HEK293T (cell line): ENCODE data around the gene WWC2.

Experiments used
- CTCF ChIA-PET: fragments of 350-600 bp; formaldehyde crosslinking; extraction: SDS; loops from one replicate; lab custom pipeline; 2021; ENCODE audit warnings: antibody characterized with exemption, inconsistent platforms; lab: Yijun Ruan, JAX
- POLR2A ChIA-PET: fragments of 350-600 bp; formaldehyde crosslinking; extraction: SDS; loops from one replicate; lab custom pipeline; 2020; ENCODE audit warnings: antibody characterized with exemption, inconsistent platforms; lab: Yijun Ruan, JAX
- DNase-seq: peaks from one replicate; pipeline ENCODE4 v3.0.0; 2012; ENCODE audit warnings: mixed read lengths; ENCODE audit errors: extremely low spot score
- ARNT ChIP-seq: fragments of 450-650 bp; IDR thresholded peaks from 2 replicates; pipeline ENCODE4 v1.6.1; 2017; ENCODE audit warnings: mild to moderate bottlenecking
- BHLHE40 ChIP-seq: fragments of 450-650 bp; IDR thresholded peaks from 2 replicates; pipeline ENCODE4 v1.6.1; 2016; ENCODE audit warnings: mild to moderate bottlenecking, moderate library complexity, borderline replicate concordance
- CTBP1 ChIP-seq: fragments of 450-650 bp; IDR thresholded peaks from 2 replicates; pipeline ENCODE4 v1.6.1; 2016; ENCODE audit warnings: borderline replicate concordance
- ELF4 ChIP-seq: fragments of 450-650 bp; IDR thresholded peaks from 2 replicates; pipeline ENCODE4 v1.6.1; 2017; ENCODE audit warnings: antibody characterized with exemption
- FOXA1 ChIP-seq: fragments of 450-650 bp; IDR thresholded peaks from 2 replicates; pipeline ENCODE4 v1.6.1; 2016; ENCODE audit warnings: mild to moderate bottlenecking
- FOXK2 ChIP-seq: fragments of 450-650 bp; IDR thresholded peaks from 2 replicates; pipeline ENCODE4 v1.6.1; 2016; ENCODE audit warnings: mild to moderate bottlenecking
- FOXM1 ChIP-seq: fragments of 450-650 bp; IDR thresholded peaks from 2 replicates; pipeline ENCODE4 v1.6.1; 2017; ENCODE audit warnings: mild to moderate bottlenecking, borderline replicate concordance
- HDGF ChIP-seq: fragments of 450-650 bp; IDR thresholded peaks from 2 replicates; pipeline ENCODE4 v1.6.1; 2017; ENCODE audit warnings: antibody characterized with exemption, borderline replicate concordance
- L3MBTL2 ChIP-seq: fragments of 450-650 bp; conservative IDR thresholded peaks from 2 replicates; pipeline ENCODE4 v1.6.1; 2016; ENCODE audit warnings: mild to moderate bottlenecking
- LEF1 ChIP-seq: fragments of 450-650 bp; IDR thresholded peaks from 2 replicates; pipeline ENCODE4 v1.6.1; 2017; ENCODE audit warnings: mild to moderate bottlenecking, borderline replicate concordance
- NFRKB ChIP-seq: fragments of 450-650 bp; IDR thresholded peaks from 2 replicates; pipeline ENCODE4 v1.6.1; 2016; ENCODE audit warnings: mild to moderate bottlenecking, moderate library complexity
- SP1 ChIP-seq: fragments of 450-650 bp; IDR thresholded peaks from 2 replicates; pipeline ENCODE4 v1.6.1; 2017
- SUZ12 ChIP-seq: fragments of 450-650 bp; IDR thresholded peaks from 2 replicates; pipeline ENCODE4 v1.6.1; 2016; ENCODE audit warnings: mild to moderate bottlenecking
- TARDBP ChIP-seq: fragments of 450-650 bp; IDR thresholded peaks from 2 replicates; pipeline ENCODE4 v1.6.1; 2016
- ZNF384 ChIP-seq: fragments of 450-650 bp; IDR thresholded peaks from 2 replicates; pipeline ENCODE4 v1.6.1; 2016
- TF ChIP-seq, protein P1 (sequence below): fragments of 450-650 bp; IDR thresholded peaks from 2 replicates; pipeline ENCODE4 v1.6.1; 2016

WWC2 gene

GRCh38 chr4:183303301-183303700 lies 204.2 kb downstream of the WWC2 start:
- ChIA-PET CTCF (no interaction called here), POLR2A (no interaction called here)
- TF ChIP-seq TARDBP (no peak), FOXK2 (no peak), ELF4 (no peak), SP1 (no peak), L3MBTL2 (no peak), LEF1 (no peak), CTBP1 (no peak), ARNT (no peak), SUZ12 (no peak), ZNF384 (no peak), FOXM1 (no peak), BHLHE40 (no peak), FOXA1 (no peak)
- DNase-seq: no peak

DNA sequence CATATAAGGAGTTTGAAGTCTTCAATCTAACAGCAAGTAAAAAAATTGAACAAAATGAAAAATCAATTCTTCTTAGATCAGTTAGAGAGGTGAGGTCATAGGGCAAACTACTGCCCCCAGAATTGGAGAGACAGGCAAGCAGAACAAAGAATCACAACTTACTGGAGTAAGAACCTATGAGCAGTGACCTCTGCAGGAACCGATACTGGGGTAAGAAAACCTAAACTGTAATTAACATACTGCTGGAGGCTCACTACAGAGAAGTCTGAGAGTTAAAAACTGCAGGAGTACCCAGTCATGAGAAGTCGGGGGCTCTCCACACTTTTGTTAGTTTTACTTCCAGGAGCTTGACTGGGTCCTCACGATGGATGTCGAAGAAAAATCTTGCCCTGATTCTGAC lies 205.0 kb downstream of the WWC2 start:
- CTCF ChIA-PET: no interaction called here
- DNase-seq: no peak
- POLR2A ChIA-PET: no interaction called here
- no peak for TF ChIP-seq LEF1
- no peak for TF ChIP-seq SUZ12
- TF ChIP-seq ELF4: no peak
- no peak for TF ChIP-seq FOXA1
- no peak for TF ChIP-seq FOXM1
- TF ChIP-seq NFRKB: no peak
- TF ChIP-seq TARDBP: no peak
- no peak for TF ChIP-seq HDGF

- ChIA-PET POLR2A (no interaction called here), CTCF (no interaction called here)
- no peak for DNase-seq
- TF ChIP-seq SP1 (no peak), L3MBTL2 (no peak), BHLHE40 (no peak), NFRKB (no peak), FOXM1 (no peak), ELF4 (no peak), LEF1 (no peak), TARDBP (no peak), CTBP1 (no peak), FOXK2 (no peak)
- TF ChIP-seq, protein P1, sequence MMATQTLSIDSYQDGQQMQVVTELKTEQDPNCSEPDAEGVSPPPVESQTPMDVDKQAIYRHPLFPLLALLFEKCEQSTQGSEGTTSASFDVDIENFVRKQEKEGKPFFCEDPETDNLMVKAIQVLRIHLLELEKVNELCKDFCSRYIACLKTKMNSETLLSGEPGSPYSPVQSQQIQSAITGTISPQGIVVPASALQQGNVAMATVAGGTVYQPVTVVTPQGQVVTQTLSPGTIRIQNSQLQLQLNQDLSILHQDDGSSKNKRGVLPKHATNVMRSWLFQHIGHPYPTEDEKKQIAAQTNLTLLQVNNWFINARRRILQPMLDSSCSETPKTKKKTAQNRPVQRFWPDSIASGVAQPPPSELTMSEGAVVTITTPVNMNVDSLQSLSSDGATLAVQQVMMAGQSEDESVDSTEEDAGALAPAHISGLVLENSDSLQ: no peak
Observed at GRCh38 chr4:183304538-183304937, 205.5 kb downstream of the WWC2 start.

DNA sequence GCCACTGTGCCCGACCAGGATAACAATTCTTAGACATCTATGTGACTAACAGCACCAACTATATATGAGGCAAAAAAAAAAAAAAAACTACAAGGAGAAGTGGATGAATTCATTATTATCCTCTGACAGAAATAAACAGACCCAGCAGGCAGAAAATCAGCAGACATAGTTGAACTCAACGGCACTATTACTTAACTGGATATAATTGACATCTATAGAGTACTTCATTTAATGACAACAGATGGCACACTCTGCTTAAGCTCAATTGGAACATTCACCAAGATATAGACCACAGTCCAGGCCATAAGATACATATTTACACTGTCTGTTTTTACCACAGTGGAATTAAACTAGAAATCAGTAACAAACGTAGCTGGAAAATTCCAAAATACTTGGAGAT lies 207.8 kb downstream of the WWC2 start:
- TF ChIP-seq TARDBP (no peak), HDGF (no peak), L3MBTL2 (no peak), FOXA1 (no peak), LEF1 (no peak), BHLHE40 (no peak), SUZ12 (no peak), CTBP1 (no peak), ELF4 (no peak), ARNT (no peak), NFRKB (no peak), FOXK2 (no peak), SP1 (no peak), ZNF384 (no peak), FOXM1 (no peak)
- TF ChIP-seq, protein P1: no peak
- ChIA-PET CTCF (no interaction called here), POLR2A (no interaction called here)
- DNase-seq: no peak

DNA sequence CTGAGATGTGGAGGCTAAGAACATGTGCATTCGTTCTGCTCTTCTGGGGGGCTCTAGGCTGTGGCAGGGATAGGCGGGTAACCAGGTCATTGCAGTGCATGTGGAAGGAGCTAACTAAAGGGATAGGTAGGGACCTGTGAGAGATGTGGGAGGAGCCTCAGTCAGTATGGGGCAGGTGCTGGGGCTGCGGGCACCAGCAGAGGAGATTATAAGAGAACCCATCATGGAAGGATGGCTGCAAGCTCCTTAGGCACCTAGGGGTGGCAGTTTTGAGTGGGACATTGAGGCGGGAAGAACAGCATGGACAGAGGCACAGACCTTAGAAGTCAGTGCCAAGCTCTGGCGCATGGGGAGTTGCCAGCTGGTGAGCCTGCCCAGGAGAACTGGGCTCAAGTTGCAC lies 213.8 kb downstream of the WWC2 start:
- no peak for DNase-seq
- ChIA-PET POLR2A (no interaction called here), CTCF (no interaction called here)
- no peak for TF ChIP-seq ZNF384
- TF ChIP-seq FOXM1: no peak
- no peak for TF ChIP-seq SP1
- TF ChIP-seq CTBP1: no peak
- no peak for TF ChIP-seq ARNT
- TF ChIP-seq SUZ12: no peak
- TF ChIP-seq L3MBTL2: no peak
- TF ChIP-seq ELF4: no peak
- TF ChIP-seq LEF1: no peak
- no peak for TF ChIP-seq BHLHE40
- TF ChIP-seq FOXK2: no peak
- TF ChIP-seq TARDBP: no peak
- TF ChIP-seq, protein P1: no peak
- TF ChIP-seq HDGF: no peak

GRCh38 chr4:183314336-183314735 lies 215.3 kb downstream of the WWC2 start:
- no peak for DNase-seq
- ChIA-PET POLR2A (no interaction called here), CTCF (interaction anchor here (0.6 kb wide), 1 partner anchor 344 kb away, joined by 3 read pairs; no protein-coding TSS in a partner anchor)
- TF ChIP-seq SUZ12 (no peak), BHLHE40 (no peak)
- TF ChIP-seq, protein P1: no peak
